Stimulated activated CD4-positive, alpha-beta T cell treated with anti-CD3 and anti-CD28 coated beads, TNF-alpha, amount 100 ng/mL, for 24 hours (primary cell): Measurements from ENCODE around the gene PCDH1.
"Not testable (repeated sequence)": the region's sequence is repeated elsewhere in the genome, so short reads cannot be mapped to it uniquely, and the experiment has no call there.

Experiments
- DNase-seq, 3 experiments: peaks; one replicate each; pipeline ENCODE4 v3.0.0-alpha.2; 2020; ENCODE audit warnings: low read depth in 3 of 3

The PCDH1 gene

GRCh38 chr5:141898448-141899049, 20.3 kb upstream of the PCDH1 start:
- DNase-seq, result no peak

- DNase-seq, result no peak
These were observed 19.2 kb upstream of the PCDH1 start for GRCh38 chr5:141897425-141897824.

DNA sequence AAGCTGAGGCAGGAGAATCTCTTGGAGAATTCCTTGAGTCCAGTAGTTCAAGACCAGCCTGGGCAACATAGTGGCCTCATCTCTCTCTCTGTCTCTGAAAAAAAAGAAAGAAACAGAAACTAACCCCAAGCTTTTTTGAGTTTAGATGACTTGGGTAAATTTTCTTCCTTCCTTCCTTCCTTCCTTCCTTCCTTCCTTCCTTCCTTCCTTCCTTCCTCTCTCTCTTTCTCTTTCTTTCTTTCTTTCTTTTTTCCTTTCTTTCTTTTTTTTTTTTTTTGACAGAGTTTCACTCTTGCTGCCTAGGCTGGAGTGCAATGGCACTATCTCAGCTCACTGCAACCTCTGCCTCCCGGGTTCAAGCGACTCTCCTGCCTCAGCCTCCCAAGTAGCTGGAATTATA, 12.2 kb upstream of the PCDH1 start:
- DNase-seq, result not testable (repeated sequence)

- no peak for DNase-seq
These were observed 11.2 kb upstream of the PCDH1 start for GRCh38 chr5:141889282-141889871.

DNA sequence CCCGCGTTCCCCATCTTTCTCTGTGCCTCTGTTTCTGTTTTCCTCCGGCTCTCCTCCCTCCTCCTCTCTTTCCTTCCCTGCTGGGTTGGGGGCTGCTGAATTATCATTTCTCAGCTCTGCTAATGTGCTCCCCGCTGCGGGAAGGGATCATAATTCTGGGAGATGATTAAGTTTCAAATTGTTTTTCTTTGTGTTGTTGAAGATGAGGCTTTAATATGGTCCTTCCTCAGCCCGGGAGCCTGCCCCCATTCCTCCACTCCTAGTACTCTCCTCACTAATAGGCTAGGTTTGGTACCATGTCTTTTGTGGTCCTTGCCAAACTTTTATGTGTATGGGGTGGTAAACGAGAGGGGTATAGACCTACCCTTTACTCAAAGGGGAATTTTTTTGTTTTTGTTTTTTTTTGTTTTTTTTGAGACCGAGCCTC, 5.7 kb upstream of the PCDH1 start:
- DNase-seq, result no peak

DNA sequence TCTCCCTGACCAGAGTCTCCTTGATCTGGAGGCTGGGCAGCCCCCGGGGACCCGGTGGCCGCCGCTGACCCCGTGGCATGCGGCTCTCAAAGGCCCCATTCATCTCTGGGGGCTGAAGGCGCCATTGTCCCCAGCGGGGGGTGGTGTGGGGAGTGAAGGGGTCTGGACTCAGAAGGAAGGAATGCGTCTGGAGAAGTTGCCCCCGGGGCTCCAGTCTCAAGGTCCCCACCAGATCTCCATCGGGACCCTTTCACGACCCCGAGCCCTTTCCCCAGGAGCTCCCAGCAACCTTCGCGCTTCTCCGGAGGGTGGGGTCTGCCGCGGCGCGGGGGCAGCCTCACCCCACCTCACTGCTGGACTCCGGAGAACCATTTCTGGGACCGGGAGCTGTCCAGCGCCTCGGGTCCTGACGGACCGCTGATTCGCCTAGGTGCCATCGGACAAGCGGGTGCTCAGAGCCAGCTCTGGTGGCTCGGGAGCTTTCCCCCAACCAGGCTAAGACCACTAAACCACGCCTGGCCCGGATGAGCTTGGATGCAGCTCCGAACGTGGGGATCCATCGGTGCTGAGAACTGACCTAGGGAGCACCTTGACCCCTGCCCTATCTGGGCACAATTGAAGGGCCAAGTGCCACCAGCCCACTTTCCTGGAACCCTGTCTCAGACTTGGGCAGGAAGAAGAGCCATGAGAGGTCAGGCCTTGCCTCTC, 5.1 kb upstream of the PCDH1 start:
- DNase-seq, result peak in 1 of 3 experiments; percentile 13

DNA sequence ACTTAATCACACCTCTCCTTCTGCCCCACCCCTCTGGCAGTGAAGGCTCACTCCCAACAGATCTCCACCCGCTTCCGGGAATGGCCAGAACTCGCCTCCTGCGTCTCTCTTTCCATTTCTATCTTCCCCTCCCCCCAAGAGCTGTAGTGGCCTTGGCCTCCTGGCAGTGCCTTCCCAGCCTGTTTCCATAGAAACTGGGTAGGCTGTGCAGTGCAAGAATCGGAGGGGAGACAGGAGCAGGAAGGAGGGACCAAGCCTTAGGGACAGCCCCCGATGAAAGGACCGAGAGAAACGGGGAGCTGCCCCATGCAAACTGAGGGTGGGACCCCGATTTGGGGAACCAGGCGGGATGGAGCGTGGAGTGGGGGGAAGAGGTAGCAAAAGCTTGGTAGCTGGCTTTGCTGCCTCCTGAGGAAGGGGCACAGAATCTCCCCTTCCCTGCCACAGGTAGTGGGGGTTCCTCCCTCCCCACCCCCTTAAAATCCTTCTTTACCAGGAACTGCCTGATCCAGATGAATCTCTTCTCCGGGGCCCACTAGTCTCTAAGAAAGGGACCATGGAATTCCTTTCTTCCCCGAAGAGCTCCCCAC, 4.5 kb upstream of the PCDH1 start:
- no peak for DNase-seq

DNA sequence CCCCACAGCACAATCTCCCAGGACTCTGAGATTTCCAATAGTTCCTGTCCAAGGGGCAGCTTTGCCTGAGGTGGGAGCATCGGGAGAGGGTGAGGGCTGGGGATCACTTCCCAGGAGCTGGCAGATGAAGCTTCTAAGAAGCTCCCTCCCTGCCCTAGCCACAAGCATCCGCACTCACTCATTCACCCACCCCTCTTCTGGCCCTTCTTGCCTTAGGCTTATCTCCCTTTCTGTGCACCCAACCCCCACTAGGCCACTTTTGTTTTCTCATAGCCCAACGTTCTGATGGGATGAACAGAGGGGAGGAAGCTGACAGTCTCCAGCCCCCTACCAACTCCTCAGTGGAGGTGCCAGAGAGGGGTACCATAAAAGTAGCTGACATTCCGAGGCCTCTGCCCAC, 3.7 kb upstream of the PCDH1 start:
- no peak for DNase-seq

- no peak for DNase-seq
These were observed 3.0 kb upstream of the PCDH1 start for GRCh38 chr5:141880961-141881801.

GRCh38 chr5:141879941-141880738, 1.9 kb upstream of the PCDH1 start:
- DNase-seq, result no peak

DNA sequence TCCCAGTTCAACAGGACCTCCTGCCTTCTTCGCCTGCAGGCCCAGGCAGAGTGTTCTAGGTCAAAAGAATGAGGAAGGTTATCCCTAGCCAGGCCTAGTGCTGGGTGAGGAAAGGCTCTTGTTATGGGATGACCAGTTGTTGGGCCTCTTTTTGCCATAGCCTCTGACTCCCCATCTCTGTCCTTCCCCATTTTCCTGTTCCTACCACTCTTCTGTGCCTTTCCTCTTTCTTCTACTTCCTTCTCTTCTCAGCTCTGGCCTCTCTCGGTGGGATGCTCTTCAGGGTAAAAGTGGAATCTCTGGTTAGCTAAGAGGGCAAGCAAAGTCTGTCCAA, 1.2 kb upstream of the PCDH1 start:
- no peak for DNase-seq

DNA sequence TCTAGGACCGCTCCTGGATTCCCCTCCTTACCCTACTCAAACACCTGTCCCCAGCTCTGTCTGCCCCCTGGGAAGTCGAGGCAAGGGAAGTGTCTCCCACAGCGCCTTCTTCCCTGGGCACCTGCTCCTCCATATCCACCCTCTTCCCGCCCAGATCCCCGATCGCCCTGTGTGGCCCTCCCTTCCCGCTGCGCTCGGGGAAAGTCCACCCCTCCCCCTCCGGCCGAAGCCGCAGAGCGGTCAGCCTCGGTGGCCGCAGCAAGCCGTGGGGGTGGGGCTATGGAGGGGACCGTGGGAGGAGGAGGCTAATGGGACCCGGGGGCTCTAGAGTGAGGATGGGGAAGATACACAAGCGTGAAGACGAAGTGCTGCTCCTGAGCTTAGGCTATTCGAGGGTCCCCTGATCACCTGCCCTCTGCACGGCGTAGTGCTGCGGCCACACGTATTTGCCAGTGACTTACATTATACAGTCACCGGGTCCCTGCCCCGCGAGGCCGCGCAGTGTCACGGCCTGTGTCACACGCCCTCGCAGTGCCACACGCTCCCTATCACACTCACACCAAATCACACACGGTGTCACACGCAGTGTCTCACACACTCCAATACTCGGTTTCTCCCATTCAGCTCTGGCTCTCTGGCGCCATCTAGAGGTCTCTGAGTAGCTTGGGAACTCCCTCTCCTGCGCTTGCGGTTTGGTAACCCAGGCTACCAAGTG, 658 bp upstream of the PCDH1 start:
- peak; percentile 72 to 85 (median 83) for DNase-seq

GRCh38 chr5:141877356-141878185, 639 bp downstream of the PCDH1 start:
- peak in 1 of 3 experiments; percentile 26 for DNase-seq

GRCh38 chr5:141876628-141877355, 1.4 kb downstream of the PCDH1 start:
- no peak for DNase-seq

- no peak for DNase-seq
These were observed 2.2 kb downstream of the PCDH1 start for GRCh38 chr5:141875795-141876627.

DNA sequence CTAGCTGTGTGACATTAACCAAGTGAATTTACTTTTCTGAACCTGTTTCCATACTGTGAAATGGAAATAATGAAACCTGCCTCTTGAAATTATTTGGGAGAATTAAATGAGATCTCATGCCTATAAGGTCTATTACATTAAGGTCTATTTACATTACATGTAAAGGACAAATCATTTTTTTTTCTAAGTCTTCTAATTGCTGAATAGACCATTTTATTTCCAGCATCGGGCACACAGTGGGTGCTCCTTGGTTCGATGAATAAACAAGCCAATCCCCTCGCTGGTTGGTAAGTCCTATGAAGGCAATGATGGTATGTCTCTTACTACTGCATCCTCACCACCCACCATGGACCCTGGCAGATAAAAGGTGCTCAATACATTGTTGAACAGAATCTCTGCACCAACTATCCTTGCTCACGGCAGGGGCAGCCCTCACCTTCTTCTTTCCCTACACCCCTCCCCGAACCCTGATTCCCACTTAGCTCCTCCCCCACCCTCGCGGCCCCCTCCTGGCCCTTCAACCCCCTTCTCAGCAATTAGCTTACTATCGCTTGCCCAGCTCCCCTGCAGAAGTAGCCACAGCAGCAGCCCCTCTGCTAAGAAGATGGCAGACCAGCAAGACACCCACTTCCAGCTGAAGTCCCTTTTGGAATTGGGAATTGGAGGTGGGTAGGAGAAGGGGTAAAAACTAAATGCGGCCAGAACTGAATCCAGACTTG, 3.0 kb downstream of the PCDH1 start:
- no peak for DNase-seq

- no peak for DNase-seq
These were observed 3.8 kb downstream of the PCDH1 start for GRCh38 chr5:141874262-141874964.
